H4 (cell line): ENCODE data around the gene AGT. TPM values are rescaled to one million over a fixed set of nuclear protein-coding genes. Genes with fewer than 3 reads are reported as not detected.

Experiments
- DNase-seq: peaks from one replicate; pipeline ENCODE4 v3.0.0-alpha.2; 2015; ENCODE audit warnings: low spot score
- total RNA-seq: library from RNA; depleted of rRNA; stranded (reverse); fragments of >200 nt; shearing (Covaris generic); gene quantifications from 2 replicates; pipeline ENCODE4 v1.2.3, GENCODE V29; 2014; rRNA removed

Gene AGT
- total RNA-seq = 66.1 and 72.7 TPM in 2 replicates

DNA sequence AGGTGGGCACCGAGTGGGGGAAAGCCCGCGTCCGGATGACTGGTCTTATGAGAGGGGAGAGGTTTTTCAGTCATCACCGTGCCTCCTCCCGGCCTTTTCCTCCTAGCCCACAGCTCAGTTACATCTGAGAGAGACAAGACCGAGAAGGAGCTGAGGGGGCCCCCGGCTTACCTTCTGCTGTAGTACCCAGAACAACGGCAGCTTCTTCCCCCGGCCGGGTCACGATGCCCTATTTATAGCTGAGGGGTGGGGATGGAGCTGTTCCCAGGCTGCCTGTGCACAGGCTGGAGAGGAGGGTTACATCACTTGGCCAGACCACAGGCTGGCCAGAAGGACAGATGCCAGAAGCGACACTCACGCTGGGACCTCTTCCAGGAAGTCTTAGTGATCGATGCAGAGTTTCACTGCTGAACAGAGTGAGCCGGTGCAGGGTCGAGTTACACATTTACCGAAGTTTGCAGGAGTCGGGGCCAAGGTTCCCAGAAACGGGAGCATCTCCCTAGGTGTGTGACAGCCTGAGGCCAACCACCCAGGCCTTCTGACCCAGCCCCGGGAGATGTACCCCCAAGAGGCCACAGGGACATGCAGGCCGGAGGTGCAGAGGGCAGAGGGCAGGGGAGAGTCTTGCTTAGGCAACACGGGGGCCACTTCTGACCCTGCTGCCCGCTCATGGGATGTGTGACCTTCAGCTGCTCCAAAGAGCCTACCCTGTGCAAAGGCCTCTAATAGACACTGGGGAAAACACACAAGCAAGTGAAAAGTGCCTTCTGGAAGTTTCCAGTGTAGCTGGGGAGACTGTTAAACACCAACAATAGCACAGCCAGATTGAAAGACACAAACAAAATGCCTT lies at the start of gene AGT:
Gene AGT, minus strand, starts transcription at position 208 of the 850 bp plus-strand sequence. CDS start 3,299 bp downstream, outside the sequence.
- peak; percentile 78 for DNase-seq

DNA sequence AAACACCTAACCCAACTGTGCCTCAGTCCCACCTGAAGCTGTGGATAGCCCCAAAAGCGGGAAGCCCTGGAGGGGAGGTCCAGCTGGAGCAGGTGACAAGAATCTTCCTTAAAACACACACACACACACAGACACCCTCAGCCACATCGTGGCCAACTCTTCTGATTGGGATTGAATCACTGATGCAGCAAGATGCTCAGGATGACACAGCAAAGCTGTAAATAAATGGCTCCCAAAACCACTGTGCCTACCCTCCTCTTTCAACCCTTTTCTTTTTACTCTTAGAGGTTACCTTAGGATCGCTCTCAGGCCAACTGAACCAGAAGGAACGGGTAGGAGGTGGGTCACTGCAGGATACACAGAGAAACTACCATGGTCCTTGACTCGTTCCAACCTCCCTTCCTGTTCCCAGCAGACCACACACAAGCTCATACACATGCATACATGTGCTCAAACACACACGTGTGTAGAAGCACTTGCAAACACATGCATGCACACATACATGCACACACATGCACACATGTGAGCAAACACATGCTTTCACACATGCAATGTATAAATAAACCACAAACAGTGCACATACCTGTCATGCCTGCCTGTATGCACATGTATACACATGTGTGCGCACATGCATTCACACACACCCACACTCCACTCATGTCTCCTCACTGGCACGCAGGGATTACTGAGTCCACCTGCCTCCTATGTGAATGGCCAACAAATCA lies 47.7 kb upstream of the AGT start:
- DNase-seq = no peak

DNA sequence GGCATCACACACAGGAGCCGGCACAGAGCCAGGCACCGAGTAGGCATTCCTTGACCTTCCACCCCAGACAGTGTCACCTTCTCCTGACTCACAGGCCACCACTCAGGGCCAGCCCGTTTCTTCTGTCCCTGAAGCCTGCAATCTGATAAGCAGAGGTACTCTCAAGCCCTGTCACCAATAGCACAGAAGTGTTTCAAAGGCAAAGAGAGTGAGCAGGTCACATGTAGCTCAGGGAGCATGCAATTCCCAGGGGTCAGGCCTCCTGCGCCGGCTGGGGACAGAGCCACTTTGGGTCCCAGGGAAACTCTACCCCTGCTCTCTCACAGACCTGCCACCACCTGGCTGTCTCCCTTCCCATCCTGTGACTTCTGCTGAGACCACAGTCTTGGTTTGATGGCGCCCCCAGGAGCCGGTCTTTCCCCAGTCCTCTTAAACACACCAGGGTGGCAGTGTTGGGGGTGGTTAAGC lies 46.5 kb upstream of the AGT start:
- no peak for DNase-seq

DNA sequence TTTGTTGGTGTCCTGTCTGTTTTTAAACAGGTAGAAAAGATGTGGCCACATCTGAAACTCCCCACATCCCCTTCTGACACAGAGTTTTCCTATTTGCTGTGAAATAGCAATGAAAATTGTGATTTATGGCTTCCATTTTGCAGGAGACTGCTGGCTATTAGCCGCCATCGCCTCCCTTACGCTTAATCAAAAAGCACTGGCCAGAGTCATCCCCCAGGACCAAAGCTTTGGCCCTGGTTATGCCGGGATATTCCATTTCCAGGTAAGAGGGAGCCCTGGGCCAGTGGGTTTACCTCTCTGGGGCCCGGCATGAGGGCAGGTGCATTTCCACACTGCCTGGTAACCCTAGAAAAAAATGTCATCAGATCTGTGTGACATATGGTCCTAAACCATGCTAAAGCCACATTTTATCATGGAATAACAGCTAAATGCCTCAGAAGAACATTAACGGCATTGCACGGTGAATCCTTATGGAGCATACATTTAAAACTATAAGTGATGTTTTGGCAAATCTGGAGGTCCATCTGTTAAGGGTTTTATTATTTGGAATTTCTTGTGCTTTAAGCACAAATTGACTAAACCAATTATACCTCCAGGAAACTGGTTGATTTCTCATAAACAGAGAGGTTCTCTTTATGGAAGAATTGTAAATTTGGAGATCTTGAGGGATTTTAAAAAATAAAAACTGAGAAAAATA lies 45.6 kb upstream of the AGT start:
- no peak for DNase-seq

DNA sequence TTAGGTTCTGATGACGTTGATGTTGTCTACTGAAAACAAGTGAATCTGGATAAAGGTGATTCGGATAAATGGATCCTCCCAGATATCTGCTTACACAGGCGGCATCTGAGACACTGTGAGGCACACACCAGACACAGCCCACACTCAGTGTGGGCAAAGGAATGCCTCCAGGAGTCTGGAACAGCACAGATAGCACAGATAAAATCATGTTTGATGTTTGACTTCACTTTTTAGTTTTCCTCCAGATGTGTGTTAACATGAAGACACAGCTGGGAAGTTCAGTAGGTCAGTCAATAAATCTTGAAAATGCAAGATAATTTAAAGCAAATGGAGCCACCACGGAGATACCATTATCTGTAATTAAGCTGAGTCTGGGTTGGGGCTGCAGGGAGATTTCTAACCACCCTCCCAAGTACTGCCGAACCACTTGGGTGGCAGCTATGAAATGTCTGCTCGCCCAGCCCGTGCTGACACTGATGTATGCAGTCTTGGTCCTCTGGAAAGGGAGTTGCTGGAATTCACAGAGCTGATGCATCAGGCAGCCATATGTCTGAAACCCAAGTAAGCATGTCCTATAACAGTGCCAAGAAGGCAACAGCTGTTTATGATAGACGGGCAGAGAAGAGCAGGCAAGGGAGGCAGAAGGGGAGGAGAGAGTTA lies 44.9 kb upstream of the AGT start:
- no peak for DNase-seq

DNA sequence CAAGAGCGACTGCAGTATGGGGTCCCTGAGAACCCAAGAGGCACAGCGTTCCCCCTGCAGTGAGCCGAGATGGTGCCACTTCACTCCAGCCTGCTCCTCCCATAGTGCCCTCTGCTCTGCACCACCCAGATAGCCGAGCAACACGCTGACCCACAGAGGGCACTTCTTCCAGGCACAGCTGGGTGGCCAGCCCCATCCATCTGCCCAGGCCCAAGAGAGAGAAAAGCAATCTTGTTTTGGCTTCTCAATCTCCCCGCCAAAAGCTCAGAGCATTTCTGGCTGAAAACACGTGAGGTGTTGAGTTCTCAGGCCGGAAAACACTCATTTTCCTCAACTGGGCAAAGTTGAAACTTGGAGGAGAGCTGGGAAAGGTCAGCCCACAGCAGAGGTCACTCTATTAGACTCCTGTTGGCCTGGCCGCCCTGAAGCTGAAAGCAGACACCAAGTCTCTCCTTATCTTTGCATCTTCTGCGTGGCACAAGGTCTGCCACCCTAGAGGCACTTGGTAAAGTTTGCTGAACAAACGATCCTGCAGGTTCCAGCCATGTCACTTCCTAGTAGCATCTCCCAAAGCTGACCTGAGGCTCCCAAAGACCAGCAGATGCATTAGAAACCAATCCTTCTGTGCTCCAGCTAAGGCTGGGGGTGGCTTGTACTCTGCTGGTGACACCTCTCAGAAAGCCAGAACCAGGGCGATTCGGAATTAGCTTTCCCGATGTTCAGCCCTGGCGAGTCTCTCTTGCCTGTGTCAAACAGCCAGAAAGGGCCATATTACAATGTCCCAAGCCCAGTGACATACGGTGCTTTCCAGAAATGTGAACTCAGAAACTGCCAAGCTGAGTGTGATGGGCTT lies 44.2 kb upstream of the AGT start:
- DNase-seq = no peak

DNA sequence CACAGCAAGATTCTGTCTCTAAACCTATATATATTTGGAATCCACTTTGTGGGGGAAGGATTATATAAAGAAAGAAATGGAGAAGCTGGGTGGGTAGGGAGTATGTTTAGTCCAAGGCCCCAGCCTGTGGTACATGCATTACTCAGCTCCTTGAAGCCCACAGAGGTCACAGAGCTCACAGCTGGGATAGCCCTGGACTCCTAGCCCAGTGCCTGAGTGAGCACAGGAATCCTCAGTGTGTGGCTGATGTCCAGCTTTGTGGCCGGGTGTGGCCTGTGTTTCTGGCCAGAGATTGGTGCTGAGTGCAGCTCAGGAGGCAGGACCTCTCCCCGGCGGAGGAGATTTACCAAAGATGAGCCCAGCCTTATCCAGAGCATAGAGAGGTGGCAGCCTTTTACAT lies 40.9 kb upstream of the AGT start:
- DNase-seq = peak; percentile 54

DNA sequence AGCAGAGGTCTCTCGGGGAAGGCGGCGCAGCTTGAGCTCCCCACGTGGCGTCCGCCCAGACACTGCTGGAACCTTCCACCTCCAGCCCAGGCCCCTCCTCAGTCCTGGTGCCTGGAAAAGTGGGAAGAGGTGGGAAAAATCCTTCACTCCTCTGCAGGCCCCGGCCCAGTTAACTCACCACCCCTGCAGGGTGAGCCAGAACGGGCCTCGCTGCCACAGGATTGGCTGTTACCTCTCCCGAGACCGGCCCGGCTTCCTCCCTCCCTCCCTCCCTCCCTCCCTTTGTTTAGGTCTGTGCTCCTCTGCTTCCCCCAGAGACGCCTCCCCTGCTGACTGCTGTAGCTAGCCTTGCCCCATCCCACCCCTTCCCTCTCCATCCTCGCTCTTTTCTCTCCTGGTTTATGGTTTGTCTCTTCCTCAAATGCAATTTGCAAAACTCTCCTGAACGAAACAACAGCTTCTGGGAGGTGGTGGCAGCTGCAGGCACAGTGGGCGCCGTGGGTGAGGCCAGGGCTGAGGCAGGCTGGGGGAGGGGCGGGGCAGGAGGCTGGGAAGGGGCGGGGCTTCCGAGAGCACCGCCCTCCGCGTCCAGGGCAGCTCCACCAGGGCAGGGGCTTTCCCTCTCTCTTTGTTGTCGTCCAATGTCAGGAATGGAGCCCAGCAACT lies 39.8 kb upstream of the AGT start:
- DNase-seq = peak; percentile 42

DNA sequence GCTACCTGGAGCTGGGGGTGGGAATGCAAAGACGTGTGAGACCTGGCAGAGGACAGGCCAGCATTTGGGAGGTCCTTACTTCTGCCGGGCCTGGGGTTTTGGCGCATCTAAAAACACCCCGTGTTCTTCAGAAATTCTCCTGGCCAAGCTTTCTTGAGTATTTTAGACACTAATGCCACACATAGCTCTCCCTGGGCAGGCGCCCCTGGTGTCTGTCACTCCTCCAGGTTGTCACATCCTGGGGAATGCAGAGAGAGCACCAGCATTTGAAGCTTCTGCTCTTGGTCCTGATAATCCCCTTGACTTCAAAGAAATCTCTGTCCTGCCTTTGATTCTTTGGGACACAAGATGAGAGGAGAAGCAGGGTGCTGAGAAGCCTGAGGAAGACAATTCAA lies 39.3 kb upstream of the AGT start:
- no peak for DNase-seq

DNA sequence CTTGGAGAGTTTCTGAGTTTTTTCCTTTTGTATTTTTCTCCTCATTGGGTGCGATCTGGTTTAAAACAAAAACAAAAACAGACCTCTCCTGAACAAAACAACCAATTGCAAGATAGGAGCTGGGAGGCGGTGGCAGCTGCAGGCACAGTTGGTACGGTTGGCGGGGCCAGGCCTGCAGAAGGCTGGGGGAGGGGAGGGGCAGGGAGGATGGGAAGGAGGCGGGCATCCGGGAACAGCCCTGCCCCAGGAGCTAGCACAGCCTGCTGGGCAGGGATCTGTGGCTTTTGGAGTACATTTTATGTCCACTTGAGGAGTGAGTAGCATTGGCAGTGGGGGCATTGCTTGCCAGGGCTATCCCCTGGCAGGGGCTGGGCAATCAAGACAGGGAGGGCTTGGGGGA lies 38.5 kb upstream of the AGT start:
- DNase-seq = no peak

DNA sequence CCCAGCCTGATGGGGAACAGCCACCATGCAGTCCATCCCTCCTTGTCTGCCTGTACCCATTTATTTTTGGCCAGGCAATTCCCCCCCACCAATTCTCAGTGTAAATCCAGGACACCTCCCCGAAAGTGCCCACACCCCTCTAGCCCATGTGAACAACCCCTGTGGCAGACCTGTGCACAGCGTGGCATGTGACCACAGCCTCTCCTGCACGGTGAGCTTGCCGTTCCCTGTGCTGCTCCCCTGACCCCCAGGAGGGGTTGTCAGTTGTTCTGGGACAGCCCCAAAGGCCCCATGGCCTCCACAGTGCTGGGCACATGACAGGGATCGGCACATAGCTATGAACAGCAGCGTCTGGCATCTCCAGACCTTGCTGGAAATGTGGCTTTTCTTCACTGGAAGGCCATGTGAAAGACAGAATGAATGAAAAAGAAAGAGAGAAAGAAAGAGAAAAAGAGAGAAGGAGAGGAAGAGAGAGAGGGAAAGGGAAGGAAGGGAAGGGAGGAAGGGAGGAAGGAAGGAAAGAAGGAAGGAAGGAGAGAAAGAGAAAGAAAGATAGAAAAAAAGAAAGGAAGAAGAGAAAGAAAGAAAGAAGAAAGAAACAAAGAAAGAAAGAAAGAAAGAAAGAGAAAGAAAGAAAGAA lies 37.2 kb upstream of the AGT start:
- no peak for DNase-seq

DNA sequence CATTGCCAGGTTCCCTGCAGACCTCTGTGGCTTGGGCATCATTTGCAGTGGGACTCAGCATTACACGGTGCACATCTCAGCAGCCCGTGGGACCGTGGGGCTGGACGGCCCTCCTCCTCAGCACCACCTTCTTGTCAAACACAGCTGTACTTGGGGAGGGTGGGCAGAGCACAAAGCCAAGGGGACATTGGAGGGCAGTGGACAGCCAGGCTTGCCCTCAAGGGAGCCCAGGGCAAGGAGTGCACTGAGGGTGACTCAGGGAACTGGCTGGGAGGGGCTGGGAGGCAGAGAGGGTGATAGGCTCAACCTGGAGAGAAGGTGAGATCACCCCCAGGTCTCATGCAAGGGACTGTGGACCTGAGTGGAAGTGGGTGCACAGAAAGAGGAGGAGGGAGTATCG lies 36.7 kb upstream of the AGT start:
- no peak for DNase-seq

DNA sequence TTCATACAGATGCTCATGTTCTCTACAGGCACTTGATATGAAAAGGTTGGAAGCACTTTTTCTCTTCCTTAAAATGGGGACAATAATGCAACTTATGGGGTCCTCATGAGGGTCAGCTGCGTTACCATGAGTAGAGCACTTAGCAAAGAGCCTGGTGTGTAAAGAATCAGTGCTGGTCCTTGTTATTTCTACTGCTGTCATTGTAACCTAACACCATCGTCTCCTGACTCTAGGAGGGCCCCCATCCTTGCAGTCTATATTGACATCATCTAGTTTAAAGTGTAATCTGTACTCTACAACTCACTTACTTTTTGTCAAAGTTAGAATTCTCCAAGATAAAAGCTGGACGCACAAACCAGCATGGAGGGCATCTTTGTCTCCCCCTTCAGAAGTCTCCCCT lies 35.7 kb upstream of the AGT start:
- DNase-seq = no peak

DNA sequence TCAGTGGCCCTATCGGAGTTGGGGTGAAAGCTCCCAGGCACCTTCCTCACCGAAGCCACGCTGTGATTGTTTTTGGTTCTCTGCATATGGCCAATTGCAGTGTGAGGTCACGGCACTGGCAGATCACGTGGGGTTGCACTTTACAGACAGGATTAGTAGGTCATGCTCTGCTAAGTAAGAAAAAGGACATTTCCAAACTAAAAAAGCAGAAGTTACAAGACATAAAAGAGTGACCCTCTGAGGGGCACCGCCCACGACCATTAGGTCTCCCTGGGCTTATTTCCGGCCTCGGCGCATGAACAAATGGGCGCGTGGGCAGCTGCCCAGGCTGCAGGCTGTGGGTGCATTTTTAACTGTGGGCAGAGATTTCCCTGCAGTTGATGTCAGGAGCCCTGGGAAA lies 35.2 kb upstream of the AGT start:
- DNase-seq = no peak

DNA sequence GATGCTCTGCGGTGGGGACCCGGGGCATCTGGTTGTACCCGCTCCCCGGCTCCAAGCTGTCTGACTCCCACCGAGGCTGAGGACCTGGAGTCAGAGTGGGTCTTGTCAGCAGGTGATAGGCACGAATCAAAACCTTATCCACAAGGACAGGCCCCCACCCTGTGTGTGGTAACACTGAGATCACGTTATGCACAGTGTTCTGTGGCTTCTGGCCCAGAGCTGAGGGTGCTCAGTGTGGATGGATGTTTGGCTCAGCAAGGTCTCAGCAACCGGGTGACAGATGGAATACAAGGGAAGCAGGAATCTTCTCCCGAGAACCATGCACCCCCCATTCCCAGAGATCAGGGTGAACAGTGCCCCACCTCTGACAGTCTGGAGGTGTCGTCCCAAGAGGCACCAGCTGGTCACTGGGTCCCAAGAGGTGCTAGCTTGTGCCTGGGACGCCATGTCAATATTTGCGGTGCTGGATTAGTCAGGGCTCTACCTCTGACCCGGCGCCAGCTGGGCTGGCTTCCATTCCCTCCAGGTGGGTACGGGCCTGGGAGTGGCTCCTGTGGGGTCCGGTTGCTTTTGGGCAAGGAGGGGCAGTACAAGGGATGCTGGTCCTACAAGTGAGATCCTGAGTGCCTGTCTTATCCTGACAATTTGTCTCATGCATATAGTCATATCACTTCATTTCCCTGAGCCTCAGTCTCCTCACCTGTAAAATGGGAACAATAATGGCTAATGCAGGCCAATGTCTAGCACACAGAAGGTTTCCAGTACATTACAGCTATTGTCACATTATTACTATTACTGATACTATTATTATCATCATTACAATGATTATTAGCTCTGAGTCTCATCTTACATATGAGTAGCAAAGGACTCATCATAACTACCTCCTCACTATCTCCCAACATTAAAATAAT lies 34.2 kb upstream of the AGT start:
- DNase-seq = no peak

DNA sequence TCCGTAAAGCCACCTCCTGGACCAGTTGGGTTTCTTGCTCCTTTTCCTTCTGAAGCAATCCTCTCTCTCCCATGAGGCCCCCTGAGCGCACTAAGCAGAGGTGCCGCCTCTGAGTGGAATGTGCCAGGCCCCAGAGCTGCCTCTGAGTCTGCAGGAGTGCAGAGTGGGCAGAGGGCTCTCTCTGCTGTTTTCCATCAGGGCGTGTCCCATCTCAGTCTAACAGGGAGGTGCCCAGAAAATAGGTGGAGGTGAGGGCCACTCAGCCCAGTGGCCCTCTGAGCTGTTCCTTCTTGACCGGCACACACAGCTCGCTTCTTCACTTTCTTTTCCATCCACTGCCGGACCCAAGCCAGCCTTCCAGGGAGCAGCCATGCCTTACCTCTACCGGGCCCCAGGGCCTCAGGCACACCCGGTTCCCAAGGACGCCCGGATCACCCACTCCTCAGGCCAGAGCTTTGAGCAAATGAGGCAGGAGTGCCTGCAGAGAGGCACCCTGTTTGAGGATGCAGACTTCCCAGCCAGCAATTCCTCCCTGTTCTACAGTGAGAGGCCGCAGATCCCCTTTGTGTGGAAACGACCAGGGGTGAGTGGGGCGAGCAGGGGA lies 33.3 kb upstream of the AGT start, which contains the start of gene CAPN9:
Gene CAPN9, plus strand, starts transcription at position 262 of the 604 bp plus-strand sequence. Its CDS starts 109 bp downstream, at position 371.
- no peak for DNase-seq

DNA sequence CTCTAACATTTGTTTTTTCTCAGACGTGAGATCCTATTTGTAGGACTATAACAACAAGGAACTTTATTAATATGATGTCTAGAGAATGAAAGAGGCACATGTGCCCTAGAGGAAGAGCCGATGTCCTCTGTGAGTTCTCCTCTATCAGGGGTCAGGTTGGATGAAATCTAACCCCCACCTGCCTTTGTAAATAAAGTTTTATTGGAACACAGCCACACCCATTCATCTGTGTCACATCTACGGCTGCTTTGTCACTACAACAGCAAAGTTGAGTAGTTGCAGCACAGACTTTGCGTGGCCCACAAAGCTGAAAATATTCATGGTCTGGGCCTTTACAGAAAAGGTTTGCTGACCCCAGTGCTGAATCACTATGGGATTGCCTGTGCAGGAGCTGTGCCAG lies 32.7 kb upstream of the AGT start:
- DNase-seq = no peak

DNA sequence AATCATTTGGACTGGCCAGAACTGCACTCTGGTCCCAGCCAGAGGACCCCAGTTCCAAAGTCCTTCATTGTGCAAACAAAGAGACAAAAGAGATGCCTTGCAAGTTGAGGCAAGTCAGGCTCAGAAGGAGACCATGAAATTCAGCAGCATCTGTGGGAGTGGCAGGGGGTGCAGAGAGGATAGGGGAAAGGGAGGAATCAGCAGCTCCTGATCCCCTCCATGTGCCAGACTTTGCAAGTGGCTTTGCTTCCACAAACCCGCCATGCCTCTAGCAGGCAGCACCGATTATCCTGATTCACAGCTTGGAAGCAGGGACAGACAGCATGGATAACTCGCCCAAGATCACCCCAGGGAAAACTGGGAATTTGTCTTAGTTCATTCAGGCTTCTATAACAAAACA lies 31.1 kb upstream of the AGT start:
- DNase-seq = no peak
